ENCODE data around the gene CCL27. TPM values are rescaled to one million over a fixed set of nuclear protein-coding genes. Genes with fewer than 3 reads are reported as not detected.

The CCL27 gene
- total and polyA plus RNA-seq, 8 donors, result 0.58 to 1.3 TPM; not detected in 6

- peak; percentile 93 to 98 for DNase-seq
- intact Hi-C loops (cut with DNase I; ENCODE audit: low total_unique reads), result no loop called here
- peaks cover 0 to 40% (median 29%) of the 10 kb centered on the region in 4 donors for H3K4me1 ChIP-seq
- H3K27ac ChIP-seq, result peak overlapping the region; percentile 95 to 99 (median 98)
- WGBS, 5 donors, result 1 to 2% (median 1%) methylated on average over 22 to 55 of the region's 55 CpGs
- H3K4me3 ChIP-seq, result peak overlapping the region; percentile 55 to 72 (median 66)
- H3K9me3 ChIP-seq, result no peaks in the 10 kb centered on the region
- TF ChIP-seq CTCF (IDR thresholded peaks at IDR 0.05) (no peak), POLR2A (IDR thresholded peaks at IDR 0.05) (peak in 2 of 4 donors; percentile 53 to 92), POLR2AphosphoS5 (IDR thresholded peaks at IDR 0.05) (peak; percentile 84 to 98 (median 97))
- H3K27me3 ChIP-seq, result no peaks in the 10 kb centered on the region
- H3K36me3 ChIP-seq, result peaks cover 0 to 46% (median 10%) of the 10 kb centered on the region in 4 donors
Observed at GRCh38 chr9:34665381-34666250, 3.2 kb upstream of the CCL27 start.

- Histone ChIP-seq H3K4me1 (peaks cover 0 to 40% (median 29%) of the 10 kb centered on the region in 4 donors), H3K27ac (peak overlapping the region; percentile 95 to 99 (median 98)), H3K4me3 (peak overlapping the region; percentile 55 to 72 (median 66)), H3K36me3 (peaks cover 0 to 48% (median 15%) of the 10 kb centered on the region in 4 donors), H3K9me3 (no peaks in the 10 kb centered on the region), H3K27me3 (no peaks in the 10 kb centered on the region)
- no peak for TF ChIP-seq CTCF (IDR thresholded peaks at IDR 0.05)
- TF ChIP-seq POLR2A (IDR thresholded peaks at IDR 0.05), result no peak
- no peak for TF ChIP-seq POLR2AphosphoS5 (IDR thresholded peaks at IDR 0.05)
- TF ChIP-seq EP300 (IDR thresholded peaks at IDR 0.05), result no peak
- intact Hi-C loops (cut with DNase I; ENCODE audit: low total_unique reads), result no loop called here
- DNase-seq, result no peak
- 0 to 1% (median 1%) methylated on average over 11 to 26 of the region's 26 CpGs for whole genome bisulfite sequencing, 5 donors
Observed at GRCh38 chr9:34665067-34665380, 2.6 kb upstream of the CCL27 start.

- intact Hi-C loops (cut with DNase I; ENCODE audit: low total_unique reads), result no loop called here
- peaks cover 0 to 48% (median 17%) of the 10 kb centered on the region in 4 donors for H3K36me3 ChIP-seq
- peak; percentile 85 to 89 for DNase-seq
- TF ChIP-seq EP300 (IDR thresholded peaks at IDR 0.05) (no peak), CTCF (IDR thresholded peaks at IDR 0.05) (peak in 5 of 7 experiments; percentile 67 to 89 (median 73)), POLR2AphosphoS5 (IDR thresholded peaks at IDR 0.05) (peak in 2 of 3 donors; percentile 13 to 26), POLR2A (IDR thresholded peaks at IDR 0.05) (no peak)
- H3K9me3 ChIP-seq, result no peaks in the 10 kb centered on the region
- peak overlapping the region; percentile 95 to 99 (median 98) for H3K27ac ChIP-seq
- H3K27me3 ChIP-seq, result no peaks in the 10 kb centered on the region
- H3K4me1 ChIP-seq, result peaks cover 0 to 40% (median 29%) of the 10 kb centered on the region in 4 donors
- WGBS, 5 donors, result 10 to 17% (median 14%) methylated on average over 15 to 18 of the region's 18 CpGs
- peak overlapping the region; percentile 55 to 72 (median 66) for H3K4me3 ChIP-seq
Observed at GRCh38 chr9:34664281-34665066, 2.0 kb upstream of the CCL27 start.

GRCh38 chr9:34663303-34663605 lies 797 bp upstream of the CCL27 start:
- intact Hi-C loops (cut with DNase I; ENCODE audit: low total_unique reads), result no loop called here
- Histone ChIP-seq H3K27ac (peak overlapping the region in 1 of 5 donors; percentile 98), H3K4me1 (peaks cover 0 to 40% (median 29%) of the 10 kb centered on the region in 4 donors), H3K27me3 (no peaks in the 10 kb centered on the region), H3K36me3 (peaks cover 0 to 38% (median 15%) of the 10 kb centered on the region in 4 donors), H3K9me3 (no peaks in the 10 kb centered on the region), H3K4me3 (no peak overlapping the region)
- no peak for DNase-seq
- TF ChIP-seq EP300 (IDR thresholded peaks at IDR 0.05) (no peak), POLR2A (IDR thresholded peaks at IDR 0.05) (no peak), POLR2AphosphoS5 (IDR thresholded peaks at IDR 0.05) (no peak), CTCF (IDR thresholded peaks at IDR 0.05) (no peak)
